B cell (primary cell): Measurements from ENCODE around the gene HERC5.

Experiments
- EZH2 ChIP-seq: IDR thresholded peaks from 2 replicates; pipeline ENCODE4 v1.6.1; 2012; ENCODE audit warnings: borderline replicate concordance, low read depth, mild to moderate bottlenecking, moderate library complexity, low read length; ENCODE audit not compliant: insufficient read depth, poor library complexity, severe bottlenecking
- TF ChIP-seq, protein P1 (sequence below): fragments of 200-600 bp; IDR thresholded peaks from one replicate; pipeline ENCODE4 v1.8.0; 2022; ENCODE audit warnings: antibody characterized with exemption, mild to moderate bottlenecking

DNA sequence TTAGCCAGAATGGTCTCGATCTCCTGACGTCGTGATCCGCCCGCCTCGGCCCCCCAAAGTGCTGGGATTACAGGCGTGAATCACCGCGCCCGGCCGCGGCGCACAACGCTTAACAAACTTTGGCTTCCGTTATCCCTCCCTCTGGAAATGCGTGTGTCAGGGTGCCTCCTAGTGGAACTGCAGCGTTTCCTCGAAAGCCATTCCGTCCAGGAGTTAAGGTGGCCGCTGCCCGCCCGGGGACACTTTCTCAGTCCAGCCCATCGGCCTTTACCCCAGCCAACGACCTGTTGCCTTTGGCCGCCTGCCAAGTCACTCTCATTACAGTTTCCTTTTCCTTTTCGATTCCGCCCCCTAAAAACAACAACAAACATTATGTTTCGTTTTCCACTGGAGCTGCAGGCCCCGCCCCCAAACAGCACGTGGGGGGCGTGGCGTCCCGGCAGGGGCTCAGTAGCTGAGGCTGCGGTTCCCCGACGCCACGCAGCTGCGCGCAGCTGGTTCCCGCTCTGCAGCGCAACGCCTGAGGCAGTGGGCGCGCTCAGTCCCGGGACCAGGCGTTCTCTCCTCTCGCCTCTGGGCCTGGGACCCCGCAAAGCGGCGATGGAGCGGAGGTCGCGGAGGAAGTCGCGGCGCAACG lies at the start of gene HERC5:
- TF ChIP-seq, protein P1, sequence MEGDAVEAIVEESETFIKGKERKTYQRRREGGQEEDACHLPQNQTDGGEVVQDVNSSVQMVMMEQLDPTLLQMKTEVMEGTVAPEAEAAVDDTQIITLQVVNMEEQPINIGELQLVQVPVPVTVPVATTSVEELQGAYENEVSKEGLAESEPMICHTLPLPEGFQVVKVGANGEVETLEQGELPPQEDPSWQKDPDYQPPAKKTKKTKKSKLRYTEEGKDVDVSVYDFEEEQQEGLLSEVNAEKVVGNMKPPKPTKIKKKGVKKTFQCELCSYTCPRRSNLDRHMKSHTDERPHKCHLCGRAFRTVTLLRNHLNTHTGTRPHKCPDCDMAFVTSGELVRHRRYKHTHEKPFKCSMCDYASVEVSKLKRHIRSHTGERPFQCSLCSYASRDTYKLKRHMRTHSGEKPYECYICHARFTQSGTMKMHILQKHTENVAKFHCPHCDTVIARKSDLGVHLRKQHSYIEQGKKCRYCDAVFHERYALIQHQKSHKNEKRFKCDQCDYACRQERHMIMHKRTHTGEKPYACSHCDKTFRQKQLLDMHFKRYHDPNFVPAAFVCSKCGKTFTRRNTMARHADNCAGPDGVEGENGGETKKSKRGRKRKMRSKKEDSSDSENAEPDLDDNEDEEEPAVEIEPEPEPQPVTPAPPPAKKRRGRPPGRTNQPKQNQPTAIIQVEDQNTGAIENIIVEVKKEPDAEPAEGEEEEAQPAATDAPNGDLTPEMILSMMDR = no peak
- no peak for TF ChIP-seq EZH2
